Measurements from ENCODE around the gene SLC18A2.

SLC18A2 gene

DNA sequence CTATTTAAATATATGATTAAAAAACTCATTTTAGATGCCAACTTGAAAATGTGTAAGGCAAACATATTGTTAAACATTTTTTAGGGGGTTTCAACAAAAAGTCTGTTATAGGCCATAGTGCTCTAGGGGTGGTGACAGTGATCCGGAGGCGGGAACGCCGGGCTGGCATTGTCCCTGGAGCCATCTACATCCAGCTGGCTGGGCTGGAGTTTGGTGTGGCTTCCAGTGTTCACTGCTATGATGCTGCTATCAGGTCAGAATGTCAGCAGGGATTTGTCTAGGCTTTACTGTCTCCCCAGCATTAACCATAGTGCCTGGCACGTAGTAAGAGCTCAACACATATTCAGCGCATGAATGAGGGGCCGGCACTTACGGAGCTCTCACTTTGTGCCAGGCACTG lies 1.9 kb upstream of the SLC18A2 start:
- no peak for DNase-seq

DNA sequence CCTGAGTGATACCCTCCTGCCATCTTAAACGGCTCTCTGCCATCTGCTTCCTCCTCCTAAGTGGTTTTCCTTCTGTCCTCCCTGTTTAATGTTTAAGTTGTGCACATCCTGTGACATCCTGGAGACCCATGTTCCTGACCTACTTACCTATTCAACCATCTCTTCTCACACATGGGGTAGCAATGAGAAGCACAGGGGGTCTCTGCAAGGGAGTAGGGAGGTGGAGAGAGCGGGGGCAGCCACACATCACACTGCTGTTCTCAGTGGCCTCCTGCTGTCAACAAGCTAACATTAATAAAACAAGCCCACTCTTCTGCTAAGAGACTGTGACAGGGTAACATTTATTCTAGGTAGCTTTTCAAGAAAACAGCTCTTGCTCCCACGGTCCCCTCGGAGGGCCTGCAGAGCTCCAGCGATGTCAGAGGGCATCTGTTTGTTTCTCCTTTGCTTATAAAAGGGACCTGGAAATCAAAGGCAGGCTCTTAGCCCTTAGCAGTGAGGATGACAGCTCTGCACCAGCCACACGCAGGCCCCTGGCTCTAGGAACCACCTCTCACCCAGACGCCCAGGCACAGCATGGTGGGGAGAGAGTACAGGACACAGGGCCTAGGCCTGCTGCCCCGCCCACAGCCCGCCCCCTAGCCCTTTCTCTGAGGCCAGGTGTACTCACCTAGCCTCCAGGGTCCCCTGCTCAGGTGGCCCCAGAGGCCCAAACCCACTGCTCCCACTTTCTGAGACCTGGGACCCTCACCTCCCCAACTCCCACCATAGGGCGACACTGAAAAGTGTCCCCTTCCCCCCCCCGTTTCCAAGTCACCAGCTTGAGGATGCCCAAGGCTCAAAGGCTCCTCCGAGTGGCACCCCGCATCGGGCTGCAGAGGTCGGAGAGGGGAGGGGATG lies 943 bp upstream of the SLC18A2 start:
- DNase-seq, result no peak

DNA sequence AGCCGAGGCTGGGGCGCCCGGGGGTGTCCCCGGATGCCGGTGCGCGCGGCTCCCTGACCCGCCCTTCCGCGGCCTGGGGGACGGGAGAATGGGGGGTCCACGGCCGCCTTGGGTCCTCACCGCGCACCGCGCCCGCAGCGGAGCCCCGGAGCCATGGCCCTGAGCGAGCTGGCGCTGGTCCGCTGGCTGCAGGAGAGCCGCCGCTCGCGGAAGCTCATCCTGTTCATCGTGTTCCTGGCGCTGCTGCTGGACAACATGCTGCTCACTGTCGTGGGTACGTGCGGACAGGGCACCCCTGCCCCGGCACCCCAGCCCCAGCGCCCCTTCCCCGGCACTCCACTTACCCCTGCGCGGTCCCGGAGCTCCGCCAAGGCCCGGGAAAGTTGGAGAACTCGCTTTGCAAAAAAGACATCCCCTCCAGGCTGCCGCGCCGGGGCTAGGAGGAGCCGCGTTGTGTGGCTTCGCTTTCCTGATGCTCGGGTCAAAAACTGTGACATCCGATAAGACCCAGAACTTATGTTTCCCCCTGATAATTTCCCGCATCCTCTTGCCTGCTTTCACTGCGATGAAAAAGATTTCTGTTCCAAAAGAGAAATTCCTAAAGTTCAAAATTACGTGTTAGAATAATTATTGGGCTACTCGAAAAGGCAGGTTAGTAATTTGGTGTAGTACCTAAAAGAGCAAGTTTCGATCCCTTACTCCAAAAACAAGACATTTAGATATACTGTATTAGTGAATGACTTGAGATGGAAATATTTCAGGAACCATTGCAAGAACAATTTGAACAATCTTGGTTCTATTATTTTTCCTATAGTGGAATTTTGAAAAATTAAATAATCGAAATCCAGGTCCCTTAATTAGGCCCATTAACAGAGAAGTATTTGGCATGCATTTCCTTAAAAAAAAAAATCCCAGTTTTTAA lies 888 bp downstream of the SLC18A2 start:
- DNase-seq, result no peak

DNA sequence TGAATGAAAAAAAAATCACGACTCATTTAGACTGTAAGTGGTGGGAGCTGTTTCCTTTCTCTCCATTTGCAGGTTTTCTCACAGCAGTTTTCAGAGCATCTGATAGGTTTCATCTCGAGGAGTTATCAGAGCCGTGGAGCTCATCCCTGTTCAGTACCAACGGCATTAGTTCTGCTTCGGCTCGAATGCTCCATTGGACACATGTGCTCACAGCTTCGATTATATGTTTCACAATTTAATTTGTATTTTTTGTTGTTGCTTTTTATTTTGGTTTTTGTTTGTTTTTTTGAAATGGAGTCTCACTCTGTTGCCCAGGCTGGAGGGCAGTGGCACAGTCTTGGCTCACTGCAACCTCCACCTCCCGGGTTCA lies 1.5 kb downstream of the SLC18A2 start:
- no peak for DNase-seq

DNA sequence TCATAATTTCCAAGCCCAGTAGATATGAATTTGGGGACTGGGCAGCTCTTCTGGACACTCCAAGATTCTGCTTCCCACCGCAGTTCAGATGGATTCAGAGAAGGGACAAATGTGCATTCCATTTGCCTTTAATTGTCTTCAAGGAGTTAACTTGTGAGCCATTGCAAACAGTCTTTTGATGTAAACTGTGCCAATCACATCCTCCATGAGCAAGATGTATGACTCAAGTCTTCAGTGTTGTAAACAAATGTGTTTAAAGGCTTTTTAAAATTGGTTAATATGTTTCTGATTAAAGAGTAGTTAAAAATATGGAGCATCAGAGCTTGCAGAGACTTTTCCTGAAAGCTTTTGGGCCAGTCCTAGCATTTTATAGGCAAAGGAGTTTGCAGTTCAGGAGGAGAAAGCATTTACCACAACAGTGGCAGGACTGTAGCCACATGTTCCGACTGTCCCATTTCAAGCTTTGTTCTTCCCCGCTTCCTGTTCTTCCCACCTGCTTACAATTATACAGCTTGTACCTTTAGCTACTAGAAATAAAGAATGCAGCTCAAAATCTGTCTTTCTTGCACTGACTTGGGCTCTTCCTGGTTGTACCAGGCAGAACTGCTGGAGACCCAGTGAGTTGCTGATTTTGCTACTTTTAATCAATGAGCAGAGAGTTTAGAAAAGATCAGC lies 6.2 kb downstream of the SLC18A2 start:
- no peak for DNase-seq

DNA sequence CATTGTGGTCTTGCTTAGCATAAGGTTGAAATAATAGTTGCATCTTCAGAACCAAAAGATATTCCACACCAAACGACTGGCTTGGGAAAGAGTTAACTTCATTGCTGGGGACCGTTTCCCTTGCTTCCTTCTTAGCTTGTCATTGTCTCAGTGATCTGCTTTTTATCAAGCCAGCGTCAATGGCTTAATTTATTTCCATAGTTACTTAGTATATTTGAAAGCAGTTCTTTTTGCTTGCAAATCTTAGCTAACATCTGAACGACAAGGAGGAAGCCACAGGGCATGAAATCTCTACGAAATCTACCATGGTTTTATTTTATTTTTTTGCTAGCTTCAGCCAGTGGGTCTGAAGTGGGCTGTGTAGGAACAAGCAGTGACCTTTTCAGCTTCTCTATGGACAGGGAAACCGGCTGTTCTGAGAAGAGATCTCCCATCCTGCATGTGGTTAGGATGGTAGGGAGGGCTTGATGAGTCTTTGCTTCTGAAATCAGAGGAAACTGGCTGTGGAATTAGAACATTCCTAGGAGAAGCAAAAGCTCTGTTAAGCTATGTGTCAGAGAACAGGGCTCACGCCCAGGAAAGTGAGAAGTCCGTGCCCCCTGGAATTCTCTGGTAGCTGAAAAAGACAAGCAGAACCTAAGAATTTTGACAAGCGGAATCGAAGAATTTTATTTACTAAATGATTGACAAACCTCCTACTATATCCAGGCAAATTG lies 8.0 kb downstream of the SLC18A2 start:
- DNase-seq, result no peak

DNA sequence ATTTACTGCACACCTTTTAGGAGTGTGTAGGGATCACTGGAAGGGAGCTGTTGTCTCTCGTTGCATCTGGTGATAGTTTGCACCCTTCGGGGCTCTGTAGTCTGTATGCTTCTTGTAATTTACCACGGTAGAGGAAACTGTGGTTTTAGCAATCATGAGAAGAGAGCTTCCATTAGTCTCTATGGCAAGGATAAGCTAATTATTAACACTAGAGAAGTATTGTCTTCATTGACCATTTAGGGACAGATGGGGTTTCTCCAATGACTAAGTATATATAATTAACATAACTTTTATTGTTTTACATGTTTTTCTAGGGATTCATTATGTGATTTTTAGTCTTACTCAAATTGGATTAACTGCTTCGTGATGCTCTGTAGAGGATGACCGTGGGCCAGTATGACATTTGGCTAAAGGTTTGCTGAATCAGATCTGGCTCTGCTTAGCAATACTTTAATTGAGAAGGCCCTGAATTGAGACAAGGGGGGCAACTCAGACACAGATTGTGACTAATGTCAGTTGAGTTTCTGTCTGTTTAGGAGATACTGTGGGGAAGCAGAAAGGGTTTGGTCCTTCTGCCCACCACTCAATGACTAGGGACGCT lies 8.7 kb downstream of the SLC18A2 start:
- no peak for DNase-seq

DNA sequence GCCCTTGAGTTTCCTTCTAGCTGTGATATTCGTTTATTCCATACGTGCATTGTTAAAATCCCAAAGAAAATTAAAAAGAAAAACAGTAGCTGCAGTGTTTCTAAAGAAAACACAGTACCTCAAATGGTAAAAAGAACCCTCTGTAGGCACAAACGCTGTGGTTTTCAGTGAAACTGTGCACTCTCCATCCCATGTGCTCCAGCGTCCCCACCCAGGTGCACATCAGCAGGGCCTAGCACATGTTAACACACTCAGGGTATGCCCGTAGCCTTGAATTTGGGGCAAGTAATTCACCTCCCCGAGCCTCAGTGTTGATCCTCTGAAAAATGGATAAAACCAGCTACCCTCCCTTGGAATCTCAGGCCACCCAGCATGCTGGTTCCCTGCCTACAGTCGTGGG lies 9.5 kb downstream of the SLC18A2 start:
- no peak for DNase-seq

DNA sequence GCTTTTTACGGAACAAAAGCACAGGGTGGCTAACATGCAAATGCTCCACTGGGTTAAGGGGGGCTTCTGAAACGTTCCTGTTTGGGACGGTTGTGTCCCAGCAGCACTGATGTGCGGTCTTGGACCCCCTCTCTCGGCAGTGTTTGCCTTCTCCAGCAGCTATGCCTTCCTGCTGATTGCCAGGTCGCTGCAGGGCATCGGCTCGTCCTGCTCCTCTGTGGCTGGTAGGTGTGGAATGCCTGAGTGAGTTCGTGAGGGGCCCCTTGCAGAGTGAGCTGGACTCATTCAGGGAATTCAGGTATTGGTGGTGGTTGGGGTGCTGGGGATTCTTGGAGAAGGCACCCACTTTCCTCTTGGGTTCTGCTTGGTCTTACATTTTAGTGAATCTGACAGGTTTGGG lies 13.0 kb downstream of the SLC18A2 start:
- no peak for DNase-seq

DNA sequence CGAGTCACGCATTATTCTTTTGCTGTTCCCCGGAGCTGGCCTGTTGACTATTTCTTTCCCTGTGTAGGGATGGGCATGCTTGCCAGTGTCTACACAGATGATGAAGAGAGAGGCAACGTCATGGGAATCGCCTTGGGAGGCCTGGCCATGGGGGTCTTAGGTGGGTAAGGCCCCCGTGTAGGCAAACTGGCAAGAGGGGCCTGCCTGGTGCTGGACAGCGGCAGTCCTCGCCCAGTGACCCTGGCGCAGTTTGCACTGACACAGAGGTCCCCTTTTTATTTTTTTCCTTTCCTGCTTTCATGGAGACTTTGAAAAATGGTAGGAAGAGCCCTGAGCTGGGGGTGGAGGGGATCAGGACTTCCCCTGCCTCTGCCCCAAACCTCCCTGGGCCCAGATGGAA lies 13.4 kb downstream of the SLC18A2 start:
- no peak for DNase-seq

DNA sequence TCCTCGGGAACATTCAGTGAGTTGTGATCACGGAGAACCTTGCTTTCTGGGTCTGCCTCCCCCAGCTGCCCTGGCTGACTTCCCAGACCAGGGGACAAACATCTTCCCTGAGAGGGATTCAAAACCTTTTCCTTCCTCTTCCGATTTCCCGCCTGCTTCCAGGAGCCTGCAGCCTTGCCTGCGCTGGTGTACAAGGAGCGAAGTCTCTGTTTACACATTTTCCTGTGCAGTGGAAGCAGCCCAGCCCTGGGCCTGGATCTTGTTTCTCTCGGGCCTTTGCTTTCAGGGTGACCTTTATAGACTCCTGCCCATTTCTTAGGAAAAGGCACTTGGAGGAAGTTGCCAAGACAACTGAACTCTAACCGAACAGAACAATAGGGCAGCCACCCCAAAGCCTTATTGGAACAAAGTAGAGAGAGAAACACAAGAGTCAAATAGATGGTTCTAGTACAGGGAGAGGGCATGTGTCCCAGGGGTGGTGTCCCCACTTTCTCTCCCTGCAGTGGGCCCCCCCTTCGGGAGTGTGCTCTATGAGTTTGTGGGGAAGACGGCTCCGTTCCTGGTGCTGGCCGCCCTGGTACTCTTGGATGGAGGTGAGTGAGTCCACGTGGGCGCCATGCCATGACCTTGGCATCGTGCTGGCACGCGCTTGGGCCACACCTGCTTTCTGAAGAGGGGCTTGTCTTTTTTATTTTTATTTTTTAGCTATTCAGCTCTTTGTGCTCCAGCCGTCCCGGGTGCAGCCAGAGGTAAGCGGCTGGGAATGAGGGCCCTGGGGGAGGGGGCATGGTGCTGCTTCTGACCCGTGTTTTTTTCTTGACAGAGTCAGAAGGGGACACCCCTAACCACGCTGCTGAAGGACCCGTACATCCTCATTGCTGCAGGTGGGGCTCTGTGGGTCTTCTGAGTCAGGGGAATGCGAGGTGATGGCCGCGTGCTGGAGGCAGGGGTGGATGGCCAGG lies 14.1 kb downstream of the SLC18A2 start:
- DNase-seq, result no peak

DNA sequence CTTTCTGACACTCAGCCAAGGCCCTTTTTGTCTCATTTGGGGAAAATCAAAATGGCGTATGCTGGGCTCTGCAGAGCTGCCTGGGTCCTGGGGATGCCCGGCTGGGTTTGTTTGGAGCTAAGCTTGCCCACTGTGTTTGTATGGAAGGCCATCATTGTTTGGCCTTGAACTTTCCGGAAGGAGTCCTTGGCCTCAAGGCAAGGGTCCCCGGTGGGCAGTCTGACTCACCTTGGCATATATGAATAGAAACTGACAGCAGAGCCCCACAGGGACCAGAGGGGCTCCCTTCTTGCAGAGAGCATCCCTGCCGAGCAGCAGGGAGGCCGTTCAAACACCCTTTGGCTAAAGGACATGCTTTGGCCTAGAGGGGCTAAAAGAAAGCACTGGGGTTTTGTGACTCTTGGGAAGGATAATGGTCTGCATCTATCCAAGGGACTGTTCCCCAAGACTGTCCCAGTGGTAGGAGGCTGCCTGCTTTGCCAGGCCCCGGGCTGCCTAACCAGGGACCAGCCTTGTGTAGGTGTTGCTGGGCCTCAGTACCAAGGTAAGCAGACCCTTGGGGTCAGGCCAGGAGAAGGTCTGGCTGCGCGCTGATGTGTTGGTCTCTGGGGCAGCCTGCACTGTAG lies 15.0 kb downstream of the SLC18A2 start:
- DNase-seq, result no peak

DNA sequence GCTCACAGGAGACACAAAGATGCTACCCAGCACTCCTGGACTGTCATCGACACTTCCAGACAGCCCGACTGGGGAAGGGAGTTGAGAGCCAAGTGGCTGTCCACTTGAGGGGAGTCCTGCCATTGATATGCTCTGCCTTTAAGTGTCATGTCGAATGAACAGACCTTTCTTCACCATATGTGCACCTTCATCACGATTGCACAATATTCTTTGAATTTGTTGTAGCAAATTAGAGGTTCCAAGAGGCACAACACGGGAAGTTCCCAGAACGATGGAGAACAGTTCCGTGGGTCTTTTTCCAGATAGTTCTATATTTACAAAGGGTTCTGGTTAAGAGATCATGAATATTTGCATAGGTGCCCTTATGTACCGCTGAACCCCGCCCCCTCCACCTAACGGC lies 16.0 kb downstream of the SLC18A2 start:
- no peak for DNase-seq

DNA sequence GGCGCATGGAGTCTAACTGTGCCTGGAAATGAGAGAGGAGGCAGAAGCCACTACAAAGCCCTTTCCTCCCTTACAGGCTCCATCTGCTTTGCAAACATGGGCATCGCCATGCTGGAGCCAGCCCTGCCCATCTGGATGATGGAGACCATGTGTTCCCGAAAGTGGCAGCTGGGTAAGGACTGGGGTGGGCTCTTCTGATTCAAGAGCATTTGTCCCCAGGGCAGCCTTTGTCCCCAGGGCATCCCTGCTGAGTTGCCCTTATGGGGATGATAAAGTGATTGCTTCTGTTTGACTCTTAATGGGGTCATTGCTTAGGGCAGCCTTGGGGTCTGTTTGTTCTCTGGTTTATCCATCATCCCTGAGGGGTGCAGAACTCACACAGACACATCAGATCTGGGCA lies 16.8 kb downstream of the SLC18A2 start:
- DNase-seq, result peak; percentile 0

DNA sequence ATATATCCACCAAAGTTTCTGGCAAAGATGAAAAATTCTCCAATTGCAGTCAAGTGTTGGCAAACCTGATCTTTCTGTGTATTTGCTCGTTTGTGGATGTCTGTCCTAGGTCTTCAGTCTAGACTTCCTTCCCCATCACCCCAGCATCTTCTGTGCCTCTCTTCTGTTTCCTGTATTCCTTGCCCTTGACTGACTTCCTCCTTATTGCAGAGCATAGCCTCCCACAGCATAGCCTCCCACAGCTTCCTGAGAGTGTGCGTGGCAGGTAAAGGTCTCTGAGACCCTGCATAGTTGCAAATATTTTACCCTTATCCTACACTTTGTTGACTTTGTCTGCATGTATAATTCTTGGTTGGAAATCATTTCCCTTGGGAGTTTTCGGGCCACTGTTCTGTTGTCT lies 18.4 kb downstream of the SLC18A2 start:
- DNase-seq, result no peak

DNA sequence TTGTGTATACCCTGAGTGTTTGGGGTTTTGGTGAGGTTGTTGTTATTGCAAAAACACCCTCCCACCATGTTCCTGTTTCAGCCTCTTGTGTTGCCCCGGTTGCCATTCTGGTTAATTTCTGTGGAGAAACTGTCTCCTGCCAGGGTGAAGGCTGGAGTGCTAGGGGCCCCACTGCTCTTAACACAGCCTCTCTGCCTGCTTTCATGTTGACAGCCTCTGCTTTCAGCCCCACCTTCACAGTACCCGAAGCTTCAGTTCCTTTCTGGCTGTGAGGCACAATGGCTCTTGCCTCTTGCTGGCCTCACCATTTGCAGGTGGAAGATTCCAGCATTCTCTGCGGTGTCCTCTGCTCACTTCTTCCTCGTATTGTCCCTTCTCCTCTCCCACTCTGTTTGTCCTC lies 19.2 kb downstream of the SLC18A2 start:
- DNase-seq, result no peak

DNA sequence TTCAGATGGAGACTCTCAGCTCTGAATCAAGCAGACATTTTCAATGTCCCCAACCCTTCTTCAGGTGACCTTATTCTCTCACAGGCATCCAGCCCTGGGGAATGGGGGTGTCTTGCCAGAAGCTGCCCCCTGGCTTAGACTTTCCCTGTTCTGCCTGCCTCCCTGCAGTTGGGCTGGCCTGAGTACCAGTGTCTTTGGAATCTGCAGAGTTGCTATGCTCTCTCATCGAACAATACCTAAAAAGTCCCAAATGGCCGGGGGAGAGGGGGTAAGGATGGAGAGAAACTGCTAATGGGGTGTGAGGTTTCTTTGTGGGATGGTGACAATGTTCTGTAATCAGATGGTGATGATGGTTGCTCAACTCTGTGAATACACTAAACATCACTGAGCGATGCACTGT lies 20.6 kb downstream of the SLC18A2 start:
- no peak for DNase-seq

DNA sequence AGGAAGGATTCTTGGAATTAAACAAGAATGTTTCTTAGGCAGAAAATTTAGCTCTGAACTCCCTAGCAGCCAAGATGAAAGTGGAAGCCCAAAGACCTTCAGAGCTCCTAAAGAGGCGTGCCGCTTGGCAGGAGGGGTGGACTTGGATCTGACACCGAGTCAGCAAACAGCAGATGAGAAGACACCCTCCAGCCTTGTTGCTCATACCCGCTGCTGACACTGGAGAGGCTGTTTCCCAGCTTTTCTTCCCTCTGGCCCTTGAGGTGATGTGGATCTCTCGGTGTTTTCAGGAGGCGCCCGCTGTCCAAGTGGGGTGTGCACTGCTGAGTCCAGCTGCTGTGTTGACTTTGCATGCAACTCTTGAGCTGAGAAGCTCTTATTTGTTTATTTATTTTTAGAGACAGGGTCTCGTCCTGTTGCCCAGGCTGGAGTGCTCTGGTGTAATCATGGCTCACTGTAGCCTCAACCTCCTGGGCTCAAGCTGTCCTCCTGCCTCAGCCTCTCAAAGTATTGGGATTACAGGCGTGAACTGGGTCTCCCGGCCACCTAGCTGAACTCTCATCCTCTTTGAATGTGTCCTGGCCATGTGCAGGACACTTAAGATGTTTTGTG lies 21.5 kb downstream of the SLC18A2 start:
- DNase-seq, result no peak

DNA sequence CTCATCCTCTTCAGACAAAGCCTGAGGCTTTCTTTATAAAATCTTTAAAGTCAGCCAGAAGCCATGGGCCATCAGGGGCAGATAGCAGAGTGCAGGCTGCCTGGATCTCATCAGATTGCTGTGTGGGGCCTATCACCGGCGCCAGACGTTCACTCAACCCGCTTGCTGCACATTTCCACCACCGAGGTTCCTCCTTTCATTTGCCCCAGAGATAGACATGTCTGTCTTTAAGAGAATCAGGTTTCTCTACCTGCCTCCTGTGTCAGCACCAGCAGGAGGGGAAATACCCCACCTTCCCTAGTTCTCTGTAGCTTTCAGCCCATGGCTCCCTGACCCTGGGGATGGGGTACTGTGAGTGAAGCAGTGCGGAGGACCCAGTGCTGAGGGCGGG lies 22.0 kb downstream of the SLC18A2 start:
- DNase-seq, result no peak

DNA sequence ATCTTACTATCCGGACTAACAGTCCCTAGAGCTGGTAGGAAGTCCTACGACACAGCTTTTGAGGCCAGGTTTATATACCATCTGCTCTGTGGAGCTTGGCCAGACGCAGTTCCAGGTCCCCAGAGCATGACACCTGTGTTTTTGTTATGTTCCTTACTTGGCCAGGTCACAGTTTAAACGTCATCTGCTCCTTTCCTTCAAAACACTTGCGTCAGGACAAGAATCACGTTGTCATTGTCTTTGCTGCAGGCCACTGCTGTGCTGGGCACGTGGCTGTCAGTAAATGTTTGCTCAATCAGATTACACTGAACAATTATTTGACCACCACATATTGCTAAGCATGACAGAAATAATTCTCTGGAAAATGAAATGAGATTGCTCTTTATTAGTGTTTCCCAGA lies 23.9 kb downstream of the SLC18A2 start:
- DNase-seq, result no peak
